Measurements from ENCODE around the gene LRRC8B. TPM values are rescaled to one million over a fixed set of nuclear protein-coding genes. Genes with fewer than 3 reads are reported as not detected.

LRRC8B gene
- total and polyA plus RNA-seq, 2 of the 8 experiments (the other 6 are each of a cell fraction or from before 2014, with no cell fraction given), result 18.4 to 29.2 TPM

GRCh38 chr1:89637496-89637895, 112.9 kb downstream of the LRRC8B start:
- no peaks in the 10 kb centered on the region for H3K79me2 ChIP-seq (ENCODE audit: control insufficient read depth in 1 of 2, insufficient read depth in 2 of 2, low read length in 2 of 2)
- H3K9ac ChIP-seq (replicated peaks in 1 of 4; ENCODE audit: extremely low read depth in 1 of 4, low read depth in 3 of 4, low read length in 3 of 4), result no peak overlapping the region
- CTCF ChIA-PET (ENCODE audit: partially characterized antibody), result interaction anchor here (9.7 kb wide), 1 partner anchor 126 kb away, joined by 101 read pairs; no protein-coding TSS in a partner anchor

More at GRCh38 chr1:89637496-89637895, 112.9 kb downstream of the LRRC8B start:
- Histone ChIP-seq H3K27me3 (replicated peaks in 1 of 4; ENCODE audit: control insufficient read depth in 3 of 4, extremely low read depth in 1 of 4, insufficient read depth in 3 of 4, low read length in 3 of 4) (peaks cover 0 to 23% (median 13%) of the 10 kb centered on the region in 4 experiments; a peak in 5 of 7 replicates), H2BK20ac (ENCODE audit: low read length) (no peak overlapping the region), H3K4ac (replicated peaks; ENCODE audit: insufficient read length, low read depth, low read length) (no peak overlapping the region), H3K27ac (ENCODE audit: low read depth, low read length) (no peak overlapping the region), H2AK5ac (ENCODE audit: low read depth, low read length) (no peak overlapping the region), H3K23ac (ENCODE audit: insufficient read length) (no peak overlapping the region), H3K18ac (ENCODE audit: extremely low read depth, low read length) (no peak overlapping the region), H2BK15ac (ENCODE audit: low read length) (no peak overlapping the region), H3K4me1 (replicated peaks in 1 of 4; ENCODE audit: control insufficient read depth in 3 of 4, insufficient read depth in 4 of 4, low read length in 3 of 4) (peaks cover 0 to 6% (median 3%) of the 10 kb centered on the region in 4 experiments; a peak in 4 of 7 replicates), H2AFZ (ENCODE audit: low read length) (no peak overlapping the region), H4K8ac (ENCODE audit: extremely low read depth, insufficient read depth, low read length) (no peak overlapping the region), H2BK12ac (ENCODE audit: low read depth, low read length) (no peak overlapping the region), H4K20me1 (replicated peaks in 1 of 2; ENCODE audit: control insufficient read depth in 1 of 2, insufficient read depth in 2 of 2, low read length in 2 of 2) (no peaks in the 10 kb centered on the region), H3K79me1 (ENCODE audit: low read depth, low read length) (no peaks in the 10 kb centered on the region), H3K4me2 (ENCODE audit: insufficient read depth in 1 of 2, low read depth in 2 of 2, low read length in 2 of 2) (no peak overlapping the region), H2BK120ac (replicated peaks; ENCODE audit: low read depth, low read length) (no peak overlapping the region), H2BK5ac (ENCODE audit: low read depth, low read length) (no peak overlapping the region), H3K14ac (ENCODE audit: insufficient read length) (no peak overlapping the region), H3K36me3 (ENCODE audit: control insufficient read depth in 2 of 4, insufficient read depth in 4 of 4, low read length in 3 of 4) (no peaks in the 10 kb centered on the region), H3K9me3 (ENCODE audit: insufficient read depth in 2 of 2, low read depth in 1 of 2, low read length in 1 of 2) (no peaks in the 10 kb centered on the region), H3K23me2 (ENCODE audit: low read depth, low read length) (peaks cover 14% of the 10 kb centered on the region; the same call in 1 of the 2 replicates), H3K56ac (replicated peaks; ENCODE audit: insufficient read length, low read depth, low read length) (no peak overlapping the region), H3K4me3 (ENCODE audit: extremely low read depth in 1 of 4, insufficient read depth in 2 of 4, low read depth in 3 of 4, low read length in 4 of 4) (no peak overlapping the region), H4K91ac (replicated peaks; ENCODE audit: insufficient read length, low read length) (no peak overlapping the region), H4K5ac (ENCODE audit: insufficient read length, low read depth, low read length) (no peak overlapping the region)
- DNase-seq (ENCODE audit: low read depth in 1 of 2, low spot score in 2 of 2) (no peak), FAIRE-seq (no peak)
- TF ChIP-seq CBX8 (IDR thresholded peaks at IDR 0.05; ENCODE audit: borderline replicate concordance, low read depth, low read length) (no peak), BCL11A (IDR thresholded peaks at IDR 0.05; ENCODE audit: low read depth in 2 of 2, low read length in 2 of 2) (no peak), TEAD4 (IDR thresholded peaks at IDR 0.05; ENCODE audit: low read depth, low read length) (no peak), ATF3 (IDR thresholded peaks at IDR 0.05; ENCODE audit: insufficient read depth, low read depth, low read length) (no peak), TBP (IDR thresholded peaks at IDR 0.05; ENCODE audit: low read depth, low read length) (no peak)
- POLR2A ChIA-PET (ENCODE audit: partially characterized antibody), result no interaction called here

Measured in H1 (cell line).